SK-N-SH (cell line): ENCODE data around the gene TEAD2.

Experiments
- CTCF ChIP-seq: fragments of 200-600 bp; sonication (generic); IDR thresholded peaks from 2 replicates; pipeline ENCODE4 v1.6.1; 2017; ENCODE audit warnings: antibody characterized with exemption, mild to moderate bottlenecking, moderate library complexity
- FOXJ3 ChIP-seq: sonication (generic); formaldehyde crosslinking; IDR thresholded peaks from 2 replicates; pipeline ENCODE4 v1.5.1; 2020; ENCODE audit warnings: mild to moderate bottlenecking, missing genetic modification reagents
- FOXM1 ChIP-seq: IDR thresholded peaks from 2 replicates; pipeline ENCODE4 v1.4.0; 2012; ENCODE audit warnings: low read depth, mild to moderate bottlenecking
- JUND ChIP-seq: IDR thresholded peaks from 2 replicates; pipeline ENCODE4 v1.4.0; 2012
- MAX ChIP-seq: IDR thresholded peaks from 2 replicates; pipeline ENCODE4 v1.4.0; 2012; ENCODE audit warnings: low read depth
- RAD21 ChIP-seq: IDR thresholded peaks from 2 replicates; pipeline ENCODE4 v1.6.1; 2012; ENCODE audit warnings: mild to moderate bottlenecking, low read length
- REST ChIP-seq: IDR thresholded peaks from 2 replicates; pipeline ENCODE4 v1.6.1; 2012; ENCODE audit warnings: mild to moderate bottlenecking, low read depth, low read length, moderate library complexity
- RXRA ChIP-seq: IDR thresholded peaks from 2 replicates; pipeline ENCODE4 v1.4.0; 2012; ENCODE audit warnings: low read depth, mild to moderate bottlenecking, borderline replicate concordance
- SMC3 ChIP-seq: IDR thresholded peaks from 2 replicates; pipeline ENCODE4 v1.6.1; 2012; ENCODE audit warnings: low read depth, low read length, improper control_type of control experiment
- YY1 ChIP-seq: IDR thresholded peaks from 2 replicates; pipeline ENCODE4 v1.4.0; 2012; ENCODE audit warnings: low read depth, mild to moderate bottlenecking

- TF ChIP-seq REST: no peak
- TF ChIP-seq JUND: no peak
- TF ChIP-seq CTCF: no peak
- TF ChIP-seq MAX: no peak
- TF ChIP-seq FOXJ3: no peak
- no peak for TF ChIP-seq SMC3
- TF ChIP-seq FOXM1: no peak
- TF ChIP-seq RAD21: no peak
- TF ChIP-seq RXRA: no peak
- TF ChIP-seq YY1: no peak
These were observed 37.2 kb downstream of the TEAD2 start, which contains the start of gene SLC6A16 for GRCh38 chr19:49324801-49325576.
